ENCODE measurements around the gene VEZT.
"Not testable (repeated sequence)": the region's sequence is repeated elsewhere in the genome, so short reads cannot be mapped to it uniquely, and the experiment has no call there.

VEZT gene

GRCh38 chr12:95257541-95257940 lies 39.9 kb downstream of the VEZT start:
- DNase-seq (ENCODE audit: low read depth), result peak; percentile 32

- peak; percentile 17 for DNase-seq (ENCODE audit: low read depth)
These were observed 40.5 kb downstream of the VEZT start for GRCh38 chr12:95258151-95258550.

- no peak for DNase-seq (ENCODE audit: low read depth)
These were observed 41.2 kb downstream of the VEZT start for GRCh38 chr12:95258803-95259202.

GRCh38 chr12:95259368-95259767 lies 41.8 kb downstream of the VEZT start:
- no peak for DNase-seq (ENCODE audit: low read depth)

- no peak for DNase-seq (ENCODE audit: low read depth)
These were observed 43.5 kb downstream of the VEZT start for GRCh38 chr12:95261109-95261508.

- peak; percentile 34 for DNase-seq (ENCODE audit: low read depth)
These were observed 45.2 kb downstream of the VEZT start for GRCh38 chr12:95262808-95263207.

- DNase-seq (ENCODE audit: low read depth), result no peak
These were observed 48.2 kb downstream of the VEZT start for GRCh38 chr12:95265765-95266164.

- no peak for DNase-seq (ENCODE audit: low read depth)
These were observed 48.6 kb downstream of the VEZT start for GRCh38 chr12:95266254-95266653.

GRCh38 chr12:95269892-95270291 lies 52.3 kb downstream of the VEZT start:
- DNase-seq (ENCODE audit: low read depth), result no peak

GRCh38 chr12:95271465-95271864 lies 53.9 kb downstream of the VEZT start:
- no peak for DNase-seq (ENCODE audit: low read depth)

GRCh38 chr12:95277139-95277538 lies 59.5 kb downstream of the VEZT start:
- DNase-seq (ENCODE audit: low read depth), result peak; percentile 88

GRCh38 chr12:95279856-95280255 lies 62.2 kb downstream of the VEZT start:
- no peak for DNase-seq (ENCODE audit: low read depth)

GRCh38 chr12:95282266-95282665 lies 64.7 kb downstream of the VEZT start:
- peak; percentile 79 for DNase-seq (ENCODE audit: low read depth)

- DNase-seq (ENCODE audit: low read depth), result no peak
These were observed 65.8 kb downstream of the VEZT start for GRCh38 chr12:95283371-95283770.

GRCh38 chr12:95286713-95287112 lies 69.1 kb downstream of the VEZT start:
- DNase-seq (ENCODE audit: low read depth), result no peak

- DNase-seq (ENCODE audit: low read depth), result no peak
These were observed 73.9 kb downstream of the VEZT start for GRCh38 chr12:95291501-95291900.

- DNase-seq (ENCODE audit: low read depth), result no peak
These were observed 81.3 kb downstream of the VEZT start for GRCh38 chr12:95298916-95299315.

GRCh38 chr12:95300286-95300685 lies 82.7 kb downstream of the VEZT start:
- DNase-seq (ENCODE audit: low read depth), result no peak

GRCh38 chr12:95303476-95303875 lies 85.9 kb downstream of the VEZT start:
- DNase-seq (ENCODE audit: low read depth), result peak; percentile 62

- DNase-seq (ENCODE audit: low read depth), result peak; percentile 33
These were observed 87.1 kb downstream of the VEZT start for GRCh38 chr12:95304673-95305198.

GRCh38 chr12:95312656-95313055 lies 95.0 kb downstream of the VEZT start:
- no peak for DNase-seq (ENCODE audit: low read depth)

- DNase-seq (ENCODE audit: low read depth), result not testable (repeated sequence)
These were observed 97.1 kb downstream of the VEZT start for GRCh38 chr12:95314756-95315155.

- DNase-seq (ENCODE audit: low read depth), result peak; percentile 50
These were observed 99.2 kb downstream of the VEZT start for GRCh38 chr12:95316798-95317197.

GRCh38 chr12:95318071-95318545 lies 100.5 kb downstream of the VEZT start:
- peak; percentile 91 for DNase-seq (ENCODE audit: low read depth)

All from iris pigment epithelial cell (primary cell).